ENCODE results near the gene SMURF1. TPM values are rescaled to one million over a fixed set of nuclear protein-coding genes. Genes with fewer than 3 reads are reported as not detected.

Gene SMURF1
- total and polyA plus RNA-seq, 2 of the 4 experiments (the other 2 are of a cell fraction), result 13.4 to 20.3 TPM

GRCh38 chr7:99141334-99141733 lies 2.6 kb downstream of the SMURF1 start:
- no peak for ATAC-seq (ENCODE audit: low read depth)
- Histone ChIP-seq H2AK9ac (replicated peaks; ENCODE audit: low read depth, low read length, poor library complexity) (no peak overlapping the region), H2BK5ac (ENCODE audit: low read depth, low read length, poor library complexity, severe bottlenecking) (peak overlapping the region; percentile 68), H3K9me1 (ENCODE audit: insufficient read depth, low read length) (peaks cover 3% of the 10 kb centered on the region), H3K36me3 (ENCODE audit: control insufficient read depth, insufficient read depth, low read length) (no peaks in the 10 kb centered on the region), H2AFZ (replicated peaks; ENCODE audit: low read length, poor library complexity) (no peak overlapping the region), H3K4me3 (ENCODE audit: insufficient read depth, low read depth, low read length) (peak overlapping the region; percentile 48; the same call in 1 of the 2 replicates), H2BK15ac (ENCODE audit: low read depth, low read length) (no peak overlapping the region), H2BK20ac (ENCODE audit: low read depth, low read length) (no peak overlapping the region), H4K8ac (ENCODE audit: low read depth in 2 of 2, low read length in 2 of 2) (peak overlapping the region; percentile 84 to 92; a peak in 2 of 4 replicates), H4K5ac (ENCODE audit: low read depth, low read length) (no peak overlapping the region), H3K56ac (ENCODE audit: extremely low read depth, insufficient read depth, low read length) (peak overlapping the region; percentile 89; the same call in 1 of the 2 replicates), H3K18ac (ENCODE audit: low read depth, low read length) (peak overlapping the region; percentile 63; the same call in 1 of the 2 replicates), H3K4ac (ENCODE audit: low read depth, low read length) (peak overlapping the region; percentile 77; the same call in 1 of the 2 replicates), H3K9me3 (ENCODE audit: control insufficient read depth, insufficient read depth, low read length) (no peaks in the 10 kb centered on the region), H2AK5ac (ENCODE audit: low read depth, low read length) (no peak overlapping the region), H3K4me1 (ENCODE audit: control insufficient read depth, insufficient read depth, low read length) (peaks cover 11% of the 10 kb centered on the region), H2BK120ac (ENCODE audit: low read depth, low read length) (peak overlapping the region; percentile 82; the same call in 1 of the 2 replicates), H4K91ac (ENCODE audit: insufficient read depth, low read depth, low read length) (no peak overlapping the region), H3K23ac (ENCODE audit: low read depth, low read length) (peak overlapping the region; percentile 93; the same call in 1 of the 2 replicates), H3K4me2 (ENCODE audit: low read depth, low read length) (peak overlapping the region; percentile 72; the same call in 1 of the 2 replicates), H3K27me3 (ENCODE audit: control insufficient read depth, insufficient read depth, low read length) (no peaks in the 10 kb centered on the region), H4K20me1 (ENCODE audit: insufficient read depth, low read length) (peaks cover 36% of the 10 kb centered on the region), H3K9ac (ENCODE audit: low read depth, low read length) (peak overlapping the region; percentile 83), H3K79me1 (ENCODE audit: low read depth in 1 of 2, low read length in 2 of 2) (peaks cover 8 to 42% of the 10 kb centered on the region in 2 experiments; a peak in 3 of 4 replicates), H3K14ac (replicated peaks; ENCODE audit: low read depth, low read length) (no peak overlapping the region; the same call in 1 of the 2 replicates), H3K27ac (ENCODE audit: insufficient read depth, low read length) (0 out of 2 replicates have a peak overlapping the region, but pooled peaks have one; percentile 10)
- CTCF ChIA-PET, result no interaction called here
- intact Hi-C loops (cut with micrococcal nuclease) (loop anchor here (5.0 kb wide), 1 partner anchor 186 kb away; the partner anchor contains the start of gene ARPC1A), dilution Hi-C loops (cut with HindIII; ENCODE audit: low sequenced_read_pairs, unreplicated experiment) (no loop called here), in situ Hi-C loops (cut with MboI; ENCODE audit: low sequenced_read_pairs) (no loop called here)
- TF ChIP-seq RFX5 (IDR thresholded peaks at IDR 0.05; ENCODE audit: low read depth, low read length), result no peak
- no peak for TF ChIP-seq USF2 (IDR thresholded peaks at IDR 0.05; ENCODE audit: low read depth, low read length)
- no peak for TF ChIP-seq NFE2L2 (IDR thresholded peaks at IDR 0.05; ENCODE audit: low read depth, low read length)
- TF ChIP-seq RCOR1 (IDR thresholded peaks at IDR 0.05; ENCODE audit: insufficient replicate concordance, low read length), result no peak
- TF ChIP-seq RAD21 (IDR thresholded peaks at IDR 0.05; ENCODE audit: low read length), result no peak
- TF ChIP-seq POLR2A (IDR thresholded peaks at IDR 0.05; ENCODE audit: low read depth, low read length), result no peak
- no peak for TF ChIP-seq MAFK (IDR thresholded peaks at IDR 0.05; ENCODE audit: low read depth, low read length)
- no peak for TF ChIP-seq MAZ (IDR thresholded peaks at IDR 0.05; ENCODE audit: borderline replicate concordance, low read depth, low read length)
- no peak for TF ChIP-seq ELK1 (IDR thresholded peaks at IDR 0.05; ENCODE audit: borderline replicate concordance, low read depth, low read length)
- no peak for TF ChIP-seq CHD1 (IDR thresholded peaks at IDR 0.05; ENCODE audit: low read depth, low read length)
- TF ChIP-seq CTCF (conservative IDR thresholded peaks at IDR 0.05; ENCODE audit: low read depth, low read length), result no peak
- no peak for TF ChIP-seq FOS (IDR thresholded peaks at IDR 0.05; ENCODE audit: low read depth, low read length)
- no peak for TF ChIP-seq SMC3 (IDR thresholded peaks at IDR 0.05; ENCODE audit: low read depth, low read length)
- TF ChIP-seq CEBPB (IDR thresholded peaks at IDR 0.05; ENCODE audit: low read depth, low read length), result no peak
- no peak for TF ChIP-seq BHLHE40 (IDR thresholded peaks at IDR 0.05; ENCODE audit: low read depth, low read length)
- no peak for TF ChIP-seq MXI1 (IDR thresholded peaks at IDR 0.05; ENCODE audit: borderline replicate concordance, low read depth, low read length)
- DNase-seq, result no peak
- POLR2A ChIA-PET (ENCODE audit: unreplicated experiment), result no interaction called here
- 60 to 100% methylated on average over 1 of the region's 3 CpGs for WGBS, 2 experiments (ENCODE audit: extremely low coverage in 2 of 2, insufficient read length in 1 of 2)
- BruUV-seq (replicated peaks), result no TSS peak
